ENCODE data around the gene PDE3A. TPM values are rescaled to one million over a fixed set of nuclear protein-coding genes. Genes with fewer than 3 reads are reported as not detected.

Gene PDE3A
- polyA plus RNA-seq, 3 donors, result 0.10 TPM; not detected in 2

DNA sequence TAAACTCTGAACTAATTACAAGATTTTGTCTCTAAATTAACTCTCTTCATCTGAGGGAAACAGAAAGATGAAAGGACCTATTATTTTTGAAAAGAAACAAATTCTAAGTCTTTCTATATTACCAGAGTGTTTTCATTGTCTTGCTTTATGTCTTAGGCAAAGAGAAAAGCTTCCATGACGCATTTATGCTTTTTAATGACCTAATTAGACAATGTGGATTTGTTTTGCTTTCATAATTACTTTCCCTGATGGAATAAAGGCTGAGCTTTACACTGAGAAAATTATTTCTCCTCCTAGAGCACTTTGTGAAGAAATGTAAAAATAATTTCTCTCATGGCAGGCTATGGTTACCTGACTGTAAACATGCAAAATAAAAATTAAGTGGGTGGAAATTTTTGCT is 188.8 kb downstream of the PDE3A start:
- peaks cover 0 to 5% of the 10 kb centered on the region in 2 donors for H3K9me3 ChIP-seq (replicated peaks in 1 of 2; ENCODE audit: control insufficient read depth in 1 of 2, insufficient read depth in 1 of 2, low read length in 2 of 2)
- no peak overlapping the region for H2AFZ ChIP-seq (ENCODE audit: insufficient read depth, low read depth, low read length, poor library complexity, severe bottlenecking)
- no peak overlapping the region for H3K4me2 ChIP-seq (replicated peaks; ENCODE audit: extremely low read depth, low read length, poor library complexity, severe bottlenecking)
- H3K27ac ChIP-seq (ENCODE audit: low read depth in 1 of 2, low read length in 2 of 2), result no peak overlapping the region
- H3K27me3 Mint-ChIP-seq (ENCODE audit: low read depth in 3 of 3), result peaks cover 0 to 2% (median 2%) of the 10 kb centered on the region in 3 donors
- no peaks in the 10 kb centered on the region for H3K4me1 ChIP-seq (ENCODE audit: control insufficient read depth in 1 of 2, insufficient read depth in 2 of 2, low read length in 2 of 2)
- no peak for DNase-seq
- no peak overlapping the region for H3K4me3 ChIP-seq (replicated peaks in 1 of 3; ENCODE audit: low read depth in 2 of 3, low read length in 3 of 3)
- H3K9ac ChIP-seq (ENCODE audit: insufficient read depth, low read length, poor library complexity, severe bottlenecking), result no peak overlapping the region
- no CpG with 5 or more reads among the region's 1 CpG for WGBS (ENCODE audit: insufficient coverage)
- no peaks in the 10 kb centered on the region for H3K36me3 Mint-ChIP-seq
- intact Hi-C loops (cut with micrococcal nuclease), result no loop called here
- TF ChIP-seq, protein P1, sequence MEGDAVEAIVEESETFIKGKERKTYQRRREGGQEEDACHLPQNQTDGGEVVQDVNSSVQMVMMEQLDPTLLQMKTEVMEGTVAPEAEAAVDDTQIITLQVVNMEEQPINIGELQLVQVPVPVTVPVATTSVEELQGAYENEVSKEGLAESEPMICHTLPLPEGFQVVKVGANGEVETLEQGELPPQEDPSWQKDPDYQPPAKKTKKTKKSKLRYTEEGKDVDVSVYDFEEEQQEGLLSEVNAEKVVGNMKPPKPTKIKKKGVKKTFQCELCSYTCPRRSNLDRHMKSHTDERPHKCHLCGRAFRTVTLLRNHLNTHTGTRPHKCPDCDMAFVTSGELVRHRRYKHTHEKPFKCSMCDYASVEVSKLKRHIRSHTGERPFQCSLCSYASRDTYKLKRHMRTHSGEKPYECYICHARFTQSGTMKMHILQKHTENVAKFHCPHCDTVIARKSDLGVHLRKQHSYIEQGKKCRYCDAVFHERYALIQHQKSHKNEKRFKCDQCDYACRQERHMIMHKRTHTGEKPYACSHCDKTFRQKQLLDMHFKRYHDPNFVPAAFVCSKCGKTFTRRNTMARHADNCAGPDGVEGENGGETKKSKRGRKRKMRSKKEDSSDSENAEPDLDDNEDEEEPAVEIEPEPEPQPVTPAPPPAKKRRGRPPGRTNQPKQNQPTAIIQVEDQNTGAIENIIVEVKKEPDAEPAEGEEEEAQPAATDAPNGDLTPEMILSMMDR (IDR thresholded peaks at IDR 0.05), result no peak
- peaks cover 2 to 11% (median 5%) of the 10 kb centered on the region in 7 donors for H3K9me3 Mint-ChIP-seq
- H3K27ac Mint-ChIP-seq, result no peak overlapping the region
- no peaks in the 10 kb centered on the region for H3K36me3 ChIP-seq (replicated peaks in 1 of 2; ENCODE audit: control insufficient read depth in 1 of 2, insufficient read depth in 2 of 2, low read length in 2 of 2)
- H3K27me3 ChIP-seq (ENCODE audit: control insufficient read depth in 2 of 2, insufficient read depth in 2 of 2, low read length in 2 of 2), result no peaks in the 10 kb centered on the region
- no peaks in the 10 kb centered on the region for H4K20me1 ChIP-seq (ENCODE audit: insufficient read depth, low read length)
- no peaks in the 10 kb centered on the region for H3K4me1 Mint-ChIP-seq
- no peak overlapping the region for H3K4me3 Mint-ChIP-seq
- H3K79me2 ChIP-seq (ENCODE audit: insufficient read depth, low read length), result no peaks in the 10 kb centered on the region

DNA sequence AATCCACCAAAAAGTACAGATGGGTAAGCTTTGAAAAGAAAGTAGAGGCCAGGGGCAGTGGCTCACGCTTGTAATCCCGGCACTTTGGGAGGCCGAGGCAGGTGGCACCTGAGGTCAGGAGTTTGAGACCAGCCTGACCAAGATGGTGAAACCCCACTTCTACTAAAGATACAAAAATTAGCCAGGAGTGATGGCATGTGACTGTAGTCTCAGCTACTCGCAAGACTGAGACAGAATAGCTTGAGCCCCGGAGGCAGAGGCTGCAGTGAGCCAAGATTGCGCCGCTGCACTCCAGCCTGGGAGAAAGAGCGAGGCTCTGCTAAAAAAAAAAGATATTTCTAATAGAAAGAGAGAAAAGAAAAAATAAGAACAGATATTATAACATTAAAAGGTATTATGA is 192.6 kb downstream of the PDE3A start:
- Mint-ChIP-seq H3K9me3 (peaks cover 0 to 2% (median 0%) of the 10 kb centered on the region in 7 donors), H3K36me3 (no peaks in the 10 kb centered on the region), H3K27me3 (ENCODE audit: low read depth in 3 of 3) (peaks cover 0 to 2% (median 2%) of the 10 kb centered on the region in 3 donors), H3K27ac (no peak overlapping the region), H3K4me1 (no peaks in the 10 kb centered on the region), H3K4me3 (no peak overlapping the region)
- 100% methylated on average over 1 of the region's 8 CpGs for whole genome bisulfite sequencing (ENCODE audit: insufficient coverage)
- Histone ChIP-seq H4K20me1 (ENCODE audit: insufficient read depth, low read length) (no peaks in the 10 kb centered on the region), H3K27me3 (ENCODE audit: control insufficient read depth in 2 of 2, insufficient read depth in 2 of 2, low read length in 2 of 2) (no peaks in the 10 kb centered on the region), H3K4me3 (replicated peaks in 1 of 3; ENCODE audit: low read depth in 2 of 3, low read length in 3 of 3) (no peak overlapping the region), H3K36me3 (replicated peaks in 1 of 2; ENCODE audit: control insufficient read depth in 1 of 2, insufficient read depth in 2 of 2, low read length in 2 of 2) (no peaks in the 10 kb centered on the region), H3K9me3 (replicated peaks in 1 of 2; ENCODE audit: control insufficient read depth in 1 of 2, insufficient read depth in 1 of 2, low read length in 2 of 2) (no peaks in the 10 kb centered on the region), H3K9ac (ENCODE audit: insufficient read depth, low read length, poor library complexity, severe bottlenecking) (no peak overlapping the region), H3K4me2 (replicated peaks; ENCODE audit: extremely low read depth, low read length, poor library complexity, severe bottlenecking) (no peak overlapping the region), H3K27ac (ENCODE audit: low read depth in 1 of 2, low read length in 2 of 2) (no peak overlapping the region), H2AFZ (ENCODE audit: insufficient read depth, low read depth, low read length, poor library complexity, severe bottlenecking) (no peak overlapping the region), H3K79me2 (ENCODE audit: insufficient read depth, low read length) (no peaks in the 10 kb centered on the region), H3K4me1 (ENCODE audit: control insufficient read depth in 1 of 2, insufficient read depth in 2 of 2, low read length in 2 of 2) (no peaks in the 10 kb centered on the region)
- DNase-seq, result no peak
- TF ChIP-seq, protein P1 (IDR thresholded peaks at IDR 0.05), result no peak
- intact Hi-C loops (cut with micrococcal nuclease), result no loop called here

Data from CD14-positive monocyte (primary cell).